ENCODE measurements around the gene A1CF.
"Not testable (repeated sequence)": the region's sequence is repeated elsewhere in the genome, so short reads cannot be mapped to it uniquely, and the experiment has no call there.

The A1CF gene

GRCh38 chr10:50787962-50788361 is 97.5 kb downstream of the A1CF start:
- DNase-seq, result not testable (repeated sequence)

GRCh38 chr10:50782017-50782416 is 103.4 kb downstream of the A1CF start:
- not testable (repeated sequence) for DNase-seq

DNA sequence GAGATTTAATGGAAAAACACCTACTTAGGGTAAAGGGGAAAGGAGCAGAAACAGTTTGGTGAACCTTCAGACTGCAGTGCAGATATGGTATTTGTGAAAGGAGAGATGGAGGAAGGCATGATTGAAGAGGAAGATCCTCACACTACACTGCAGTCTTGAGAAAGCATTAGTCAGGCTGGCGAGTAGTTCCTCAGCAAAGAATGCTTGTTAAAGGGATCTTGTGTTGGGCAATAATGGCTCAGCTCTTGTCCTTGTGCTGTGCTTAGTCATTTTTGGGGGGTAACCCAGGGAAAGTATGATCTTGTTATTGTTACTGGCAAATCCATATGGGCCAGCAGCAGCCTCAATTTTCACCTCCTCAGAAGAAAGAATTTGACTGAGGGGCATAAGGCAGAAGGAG is 105.4 kb downstream of the A1CF start:
- DNase-seq, result peak; percentile 48 to 74 (median 56)

- not testable (repeated sequence) for DNase-seq
These were observed 110.6 kb downstream of the A1CF start for GRCh38 chr10:50774868-50775267.

DNA sequence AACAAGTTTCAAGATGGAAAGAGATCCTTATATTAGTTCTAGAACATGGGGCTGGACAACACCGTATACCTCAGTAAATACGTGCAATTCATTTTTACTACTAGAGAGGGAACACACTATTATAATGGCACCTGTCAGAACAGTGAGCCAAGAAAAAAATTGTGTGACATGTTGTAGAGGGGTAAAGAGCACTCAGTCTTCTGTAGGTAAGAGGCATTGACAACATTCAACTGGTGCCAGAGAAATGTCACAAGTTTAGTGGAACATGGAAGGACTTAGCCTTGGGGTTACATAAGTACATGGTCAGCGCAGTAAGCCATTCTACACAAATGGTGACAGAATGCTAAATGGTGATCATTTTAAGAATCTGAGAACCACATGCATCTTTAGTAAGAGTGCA is 113.4 kb downstream of the A1CF start:
- DNase-seq, result not testable (repeated sequence)

DNA sequence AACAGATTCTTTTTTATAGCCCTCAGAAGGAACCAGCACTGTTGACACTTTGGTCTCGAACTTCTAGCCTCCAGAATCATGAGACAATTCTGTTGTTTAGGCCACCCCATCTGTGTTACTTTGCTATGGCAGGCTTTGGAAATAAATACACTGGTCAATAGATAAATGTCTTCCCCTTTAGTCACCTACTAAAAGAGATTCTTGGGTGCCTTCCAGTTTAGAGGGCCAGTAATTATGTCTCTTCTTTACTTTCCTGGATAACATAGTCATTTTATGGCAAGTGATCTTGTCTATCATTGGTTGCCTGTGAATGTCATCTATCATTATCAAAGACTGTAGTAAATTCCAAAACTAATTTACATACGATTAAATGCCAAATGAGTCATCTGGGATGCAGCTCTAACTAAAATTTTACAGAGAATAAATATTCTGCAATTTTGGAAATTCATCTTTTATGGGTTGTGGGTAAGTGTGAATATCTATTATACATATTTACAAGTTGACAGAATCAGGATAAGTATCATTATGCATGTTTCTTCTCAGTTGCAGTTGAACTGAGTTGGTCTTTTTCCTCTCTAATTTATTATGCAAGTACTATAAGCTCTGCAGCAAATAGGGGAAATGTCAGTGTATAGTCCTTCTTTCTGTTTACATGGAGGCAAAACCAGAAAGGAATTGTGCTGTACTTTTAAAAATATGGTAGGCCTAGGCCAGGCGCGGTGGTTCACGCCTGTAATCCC is 118.5 kb downstream of the A1CF start:
- DNase-seq, result not testable (repeated sequence)

Data from suppressor macrophage (primary cell).